NCI-H1048 (cell line): Measurements from ENCODE around the gene TCP11X2.
"Not testable (repeated sequence)": the region's sequence is repeated elsewhere in the genome, so short reads cannot be mapped to it uniquely, and the experiment has no call there.

ENCODE experiments used
- DNase-seq: peaks from one replicate; lab custom pipeline; 2025; lab: John Stamatoyannopoulos, UW

The TCP11X2 gene

DNA sequence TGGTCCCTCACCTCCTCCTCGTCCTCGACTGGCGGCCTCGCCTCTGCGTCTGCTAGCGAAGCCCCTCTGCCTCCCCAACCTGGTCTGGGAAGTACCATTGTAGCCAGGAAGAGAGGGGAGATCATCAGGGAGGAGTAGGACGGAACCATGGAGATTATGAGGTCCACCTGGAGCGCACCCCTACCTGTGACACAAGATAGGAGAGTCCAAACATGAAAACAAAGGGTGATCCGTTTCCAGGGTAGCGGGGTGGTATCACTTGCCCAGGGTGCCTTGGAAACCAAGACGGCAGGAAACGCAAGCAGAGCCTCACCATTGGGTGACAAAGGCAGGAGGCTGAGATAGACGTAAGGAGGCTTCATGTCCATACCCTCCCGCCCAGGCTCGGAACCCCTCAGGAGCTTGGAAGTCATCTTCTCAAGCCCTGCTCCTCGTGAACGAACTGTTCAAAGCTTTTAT, at the start of gene TCP11X2:
TCP11X2 (minus strand) TSS at position 51 of the 459 bp plus-strand sequence.
- not testable (repeated sequence) for DNase-seq

DNA sequence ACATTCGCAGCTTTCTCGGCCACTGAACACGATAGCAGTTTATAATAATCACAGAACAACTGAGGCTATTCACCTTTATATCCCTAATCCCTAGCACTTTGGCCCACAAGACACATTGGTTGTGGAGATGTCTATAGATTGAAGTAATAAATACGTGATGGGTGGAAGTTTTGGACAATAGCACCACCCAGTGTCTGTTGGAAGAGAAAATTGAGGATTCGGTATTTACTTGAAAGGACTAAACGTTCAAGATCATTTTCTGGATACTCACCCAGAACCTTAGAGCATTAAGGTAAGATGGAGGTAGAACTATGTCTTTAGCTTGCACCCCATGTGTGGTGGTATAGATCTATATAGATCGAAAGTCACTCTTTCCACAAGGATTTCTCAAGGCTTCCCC, 45.7 kb upstream of the TCP11X2 start:
- no peak for DNase-seq

DNA sequence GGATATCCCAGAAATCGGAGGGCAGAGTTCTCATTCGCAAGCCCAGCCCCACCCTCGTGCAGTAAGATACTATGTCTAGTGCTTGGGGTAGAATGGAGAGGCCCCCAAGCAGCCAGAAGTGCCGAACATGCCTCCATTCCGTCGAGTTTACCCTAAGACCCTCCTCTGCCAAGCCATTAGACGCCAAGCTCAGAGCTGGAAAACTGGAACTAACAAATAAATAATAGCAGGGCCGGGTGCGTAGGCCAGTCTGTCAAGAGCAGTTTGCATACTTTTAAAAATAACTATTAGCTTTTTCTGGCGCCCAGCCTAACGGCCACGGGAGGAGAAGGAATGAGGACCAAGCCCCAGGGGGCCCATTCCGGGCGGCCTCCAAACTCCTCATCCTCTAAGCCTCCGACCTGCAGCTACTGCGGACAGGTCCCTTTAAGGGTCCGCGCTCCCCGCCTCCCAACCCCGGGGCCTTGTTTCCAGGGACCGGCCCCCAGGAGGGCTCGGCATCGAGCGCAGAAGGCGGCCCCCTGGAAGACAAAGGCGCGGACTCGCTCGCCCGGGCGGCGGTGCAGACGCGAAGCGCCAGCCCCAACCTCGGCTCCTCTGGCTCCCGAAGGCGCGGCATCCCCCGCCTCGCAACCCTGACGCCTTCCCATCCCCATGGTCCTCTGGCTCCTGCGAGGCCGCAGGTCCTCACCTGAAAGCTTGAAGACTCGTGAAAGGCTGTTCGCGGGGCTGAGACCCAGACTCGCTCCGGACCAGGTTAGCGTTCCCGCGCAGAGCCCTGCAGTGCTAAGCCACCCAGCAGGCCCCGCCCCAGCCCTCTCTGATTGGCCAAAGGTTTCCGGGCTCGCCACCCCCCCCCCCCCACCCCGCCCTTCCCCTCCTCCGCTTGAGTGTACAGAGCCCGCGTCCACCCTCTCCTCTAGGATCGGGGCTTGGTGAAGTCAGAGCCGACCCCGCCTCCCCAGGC, 44.6 kb upstream of the TCP11X2 start, which contains the start of gene TMSB15A:
TMSB15A (minus strand) TSS at position 765 of the 967 bp plus-strand sequence.
- DNase-seq, result peak; percentile 16

DNA sequence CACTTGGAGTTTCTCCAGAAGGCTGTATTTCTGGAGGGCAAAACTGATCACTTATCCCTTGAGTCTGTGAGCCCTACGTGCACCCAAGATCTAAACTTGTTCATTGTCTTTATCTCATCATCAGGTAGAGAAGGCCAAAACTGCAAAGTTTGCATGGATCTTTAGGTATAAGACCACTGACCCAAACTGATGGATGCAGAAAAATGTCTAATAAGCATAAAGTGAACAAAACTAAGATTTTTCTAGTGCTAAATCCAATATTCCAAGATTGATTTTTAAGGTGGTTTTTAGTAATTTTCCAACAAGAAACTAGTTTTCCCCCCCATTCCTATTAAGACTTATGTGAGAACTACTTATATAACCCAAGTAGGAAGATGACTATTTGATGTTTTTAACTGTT, 42.9 kb upstream of the TCP11X2 start:
- no peak for DNase-seq

DNA sequence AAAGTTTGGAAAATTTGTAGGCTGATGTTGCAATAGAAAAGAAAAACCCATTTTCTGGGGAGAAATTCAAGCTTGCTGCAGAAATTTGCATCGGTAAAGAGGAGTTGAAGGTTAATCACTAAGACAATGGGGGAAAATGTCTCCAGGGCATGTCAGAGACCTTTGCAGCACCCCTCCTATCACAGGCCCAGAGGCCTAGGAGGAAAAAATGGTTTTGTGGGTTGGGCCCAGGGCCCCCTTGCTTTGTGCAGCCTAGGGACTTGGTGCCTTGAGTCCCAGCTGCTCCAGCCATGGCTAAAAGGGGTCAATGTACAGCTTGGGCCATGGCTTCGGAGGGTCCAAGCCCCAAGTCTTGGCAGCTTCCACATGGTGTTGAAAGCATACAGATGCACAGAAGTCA, 27.1 kb upstream of the TCP11X2 start:
- DNase-seq, result no peak

DNA sequence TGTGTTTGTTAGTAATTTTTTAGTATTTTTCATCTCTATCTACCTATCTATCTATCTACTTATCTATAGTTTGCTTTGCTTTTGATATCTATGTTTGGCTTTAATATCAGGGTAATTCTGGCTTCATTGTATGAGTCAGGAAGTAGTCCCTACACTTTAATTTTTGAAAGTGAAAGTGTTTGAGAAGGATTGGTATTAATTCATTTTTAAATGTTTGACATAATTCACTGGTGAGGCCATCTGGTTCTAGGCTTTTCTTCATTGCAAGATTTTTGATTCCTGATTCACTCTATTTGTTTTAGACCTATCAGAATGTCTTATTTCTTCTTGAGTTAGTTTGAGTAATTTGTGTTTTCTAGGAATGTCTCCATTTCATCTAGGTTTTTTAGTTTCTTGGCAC, 20.2 kb upstream of the TCP11X2 start:
- no peak for DNase-seq

DNA sequence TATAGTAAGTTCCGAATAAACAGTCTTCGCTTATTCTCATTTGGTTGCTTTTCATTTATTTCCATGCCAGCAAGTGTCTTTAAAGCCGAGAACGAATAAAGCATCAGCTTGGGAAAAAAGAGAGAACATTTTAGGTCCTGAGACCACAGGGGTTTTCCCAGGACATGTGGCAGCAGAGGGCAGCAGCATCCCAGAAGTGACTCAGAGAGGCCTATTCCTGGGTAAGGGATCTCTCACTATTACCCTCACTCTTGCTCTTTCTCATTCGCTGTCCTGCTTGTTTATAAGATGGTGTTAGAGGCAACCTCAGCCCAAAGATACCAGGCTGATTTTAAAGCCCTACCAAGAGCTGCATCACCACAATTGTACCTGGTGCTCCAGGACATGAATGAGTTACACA, 7.2 kb upstream of the TCP11X2 start:
- DNase-seq, result not testable (repeated sequence)

DNA sequence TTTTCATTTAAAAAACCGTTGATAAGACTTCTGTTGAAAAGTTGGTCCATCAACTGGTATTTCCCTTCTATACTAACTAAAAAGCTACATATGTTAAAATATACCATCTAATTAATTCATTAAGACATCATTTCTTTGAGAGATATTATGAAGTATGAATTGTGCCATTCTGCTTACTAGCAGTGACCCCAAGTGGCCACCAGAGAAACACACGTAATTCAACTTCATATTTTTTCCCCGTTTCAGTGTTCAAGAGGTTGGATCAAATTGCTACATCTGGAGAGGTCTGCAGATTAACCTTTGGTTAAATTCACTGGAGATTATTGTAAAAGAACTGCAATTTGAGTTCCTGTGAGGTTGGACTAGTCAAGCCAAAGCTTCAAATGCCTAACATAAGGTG, 1.4 kb downstream of the TCP11X2 start:
- DNase-seq, result not testable (repeated sequence)

DNA sequence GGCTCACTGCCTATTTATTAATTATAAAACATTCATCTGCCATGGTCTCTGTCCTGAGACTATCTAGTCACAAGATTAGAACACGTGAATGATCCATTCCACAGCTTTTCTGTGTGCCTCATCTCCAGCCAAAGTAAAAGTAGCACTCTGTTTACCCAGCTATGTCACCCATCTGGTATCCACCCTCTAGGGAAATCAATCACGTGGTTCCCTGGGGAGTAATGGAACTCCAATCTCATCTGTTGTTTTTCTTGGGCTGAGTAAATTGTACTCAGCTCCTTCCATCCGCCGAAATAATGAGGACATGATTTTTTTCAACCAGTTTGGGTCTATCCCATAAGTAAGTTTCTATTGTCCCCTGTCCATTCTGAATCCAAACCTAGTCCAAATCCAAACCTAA, 13.0 kb downstream of the TCP11X2 start:
- not testable (repeated sequence) for DNase-seq

DNA sequence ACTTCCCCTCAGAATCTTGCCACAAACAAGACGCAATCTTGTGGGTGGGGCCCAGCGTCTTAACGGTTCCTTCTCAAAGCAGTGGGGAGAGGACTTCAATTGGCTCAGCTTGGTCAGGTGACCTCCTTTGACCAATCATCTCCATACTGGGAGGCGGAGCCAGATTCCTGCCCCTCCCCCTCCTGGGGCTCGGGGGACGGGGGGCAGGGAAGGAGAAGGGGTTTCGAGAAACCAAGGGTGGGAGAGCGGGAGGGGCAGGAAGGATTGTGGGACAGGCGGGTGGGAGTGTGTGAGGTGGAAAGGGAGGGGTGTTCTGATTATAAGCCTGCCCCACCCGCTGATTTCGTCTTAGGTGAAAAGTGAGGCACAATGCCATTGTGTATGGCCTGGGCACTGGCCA, 31.7 kb downstream of the TCP11X2 start, which contains the start of gene NXF2B:
NXF2B (minus strand) TSS at position 101 of the 400 bp plus-strand sequence. CDS start 59,972 bp downstream, outside the sequence.
- DNase-seq, result not testable (repeated sequence)

DNA sequence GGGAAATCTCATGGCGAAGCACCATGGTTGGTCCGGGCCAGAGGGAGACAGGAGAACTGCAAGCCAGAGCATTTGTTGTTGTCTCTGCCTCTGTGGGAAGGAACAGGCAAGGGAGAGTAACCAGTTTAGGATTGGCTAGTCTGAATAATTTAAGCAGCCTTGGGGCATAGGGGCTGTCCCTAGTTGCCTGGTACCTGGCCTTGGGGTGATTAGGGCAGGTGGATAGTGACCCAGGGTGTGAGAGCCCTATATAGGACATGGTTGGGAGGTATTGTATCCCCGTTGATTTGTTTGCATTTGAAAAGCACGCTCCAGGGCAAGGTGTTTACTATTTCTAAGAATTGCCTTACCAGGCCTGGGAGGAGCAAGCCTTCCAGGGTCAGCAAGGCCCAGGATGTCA, 57.1 kb downstream of the TCP11X2 start:
- not testable (repeated sequence) for DNase-seq
